ENCODE data around the gene TCP11L2.
"Not testable (repeated sequence)": the region's sequence is repeated elsewhere in the genome, so short reads cannot be mapped to it uniquely, and the experiment has no call there.

TCP11L2 gene

GRCh38 chr12:106342397-106343213 lies 40.1 kb downstream of the TCP11L2 start:
- DNase-seq (ENCODE audit: low read depth in 2 of 2, low spot score in 1 of 2): no peak

- DNase-seq (ENCODE audit: low read depth in 2 of 2, low spot score in 1 of 2): no peak
These were observed 40.6 kb downstream of the TCP11L2 start for GRCh38 chr12:106343214-106343528.

GRCh38 chr12:106344131-106344530 lies 41.6 kb downstream of the TCP11L2 start:
- no peak for DNase-seq (ENCODE audit: low read depth in 2 of 2, low spot score in 1 of 2)

GRCh38 chr12:106345746-106346145 lies 43.2 kb downstream of the TCP11L2 start:
- no peak for DNase-seq (ENCODE audit: low read depth in 2 of 2, low spot score in 1 of 2)

GRCh38 chr12:106348411-106348810 lies 45.9 kb downstream of the TCP11L2 start:
- no peak for DNase-seq (ENCODE audit: low read depth in 2 of 2, low spot score in 1 of 2)

GRCh38 chr12:106353175-106353574 lies 50.6 kb downstream of the TCP11L2 start:
- no peak for DNase-seq (ENCODE audit: low read depth in 2 of 2, low spot score in 1 of 2)

GRCh38 chr12:106357549-106358395 lies 55.2 kb downstream of the TCP11L2 start, which contains the start of gene POLR3B:
TSS of gene POLR3B (plus strand) at chr12:106357748. CDS start at chr12:106357880, 132 bp downstream.
- peak; percentile 90 to 91 for DNase-seq (ENCODE audit: low read depth in 2 of 2, low spot score in 1 of 2)

- DNase-seq (ENCODE audit: low read depth in 2 of 2, low spot score in 1 of 2): no peak
These were observed 56.1 kb downstream of the TCP11L2 start for GRCh38 chr12:106358396-106359241.

GRCh38 chr12:106359646-106360399 lies 57.3 kb downstream of the TCP11L2 start:
- no peak for DNase-seq (ENCODE audit: low read depth in 2 of 2, low spot score in 1 of 2)

GRCh38 chr12:106360400-106360994 lies 58.0 kb downstream of the TCP11L2 start:
- no peak for DNase-seq (ENCODE audit: low read depth in 2 of 2, low spot score in 1 of 2)

GRCh38 chr12:106362971-106363370 lies 60.4 kb downstream of the TCP11L2 start:
- no peak for DNase-seq (ENCODE audit: low read depth in 2 of 2, low spot score in 1 of 2)

GRCh38 chr12:106364261-106364660 lies 61.7 kb downstream of the TCP11L2 start:
- DNase-seq (ENCODE audit: low read depth in 2 of 2, low spot score in 1 of 2): no peak

- DNase-seq (ENCODE audit: low read depth in 2 of 2, low spot score in 1 of 2): no peak
These were observed 67.3 kb downstream of the TCP11L2 start for GRCh38 chr12:106369624-106370346.

- DNase-seq (ENCODE audit: low read depth in 2 of 2, low spot score in 1 of 2): no peak
These were observed 76.3 kb downstream of the TCP11L2 start for GRCh38 chr12:106378788-106379187.

- no peak for DNase-seq (ENCODE audit: low read depth in 2 of 2, low spot score in 1 of 2)
These were observed 78.4 kb downstream of the TCP11L2 start for GRCh38 chr12:106380954-106381353.

GRCh38 chr12:106381866-106382265 lies 79.3 kb downstream of the TCP11L2 start:
- DNase-seq (ENCODE audit: low read depth in 2 of 2, low spot score in 1 of 2): not testable (repeated sequence)

GRCh38 chr12:106386813-106387535 lies 84.4 kb downstream of the TCP11L2 start:
- DNase-seq (ENCODE audit: low read depth in 2 of 2, low spot score in 1 of 2): no peak

- DNase-seq (ENCODE audit: low read depth in 2 of 2, low spot score in 1 of 2): no peak
These were observed 85.4 kb downstream of the TCP11L2 start for GRCh38 chr12:106387848-106388377.

- no peak for DNase-seq (ENCODE audit: low read depth in 2 of 2, low spot score in 1 of 2)
These were observed 86.6 kb downstream of the TCP11L2 start for GRCh38 chr12:106389151-106389550.

Measured in stimulated activated CD8-positive, alpha-beta memory T cell treated with anti-CD3 and anti-CD28 coated beads, Interleukin-4, amount 100 ng/mL, for 4 hours (primary cell).